ENCODE measurements around the gene PHLDA3.

- TF ChIP-seq CTCF (IDR thresholded peaks at IDR 0.05; ENCODE audit: poor library complexity, severe bottlenecking) (no peak), EZH2 (IDR thresholded peaks at IDR 0.05; ENCODE audit: borderline replicate concordance, insufficient read depth, low read length, poor library complexity, severe bottlenecking) (no peak), REST (IDR thresholded peaks at IDR 0.05; ENCODE audit: borderline replicate concordance) (no peak), EP300 (conservative IDR thresholded peaks at IDR 0.05; ENCODE audit: poor library complexity, severe bottlenecking) (no peak), POLR2AphosphoS5 (IDR thresholded peaks at IDR 0.05) (no peak), RAD21 (conservative IDR thresholded peaks at IDR 0.05) (no peak), TAF1 (IDR thresholded peaks at IDR 0.05; ENCODE audit: low read depth) (no peak)
Observed at GRCh38 chr1:201513498-201514243, 44.7 kb upstream of the PHLDA3 start.
